ENCODE results near the gene OR6Y1. TPM values are rescaled to one million over a fixed set of nuclear protein-coding genes. Genes with fewer than 3 reads are reported as not detected.

The OR6Y1 gene
- total and polyA plus RNA-seq, 12 donors: not detected

GRCh38 chr1:158509471-158510156 is 44.6 kb downstream of the OR6Y1 start:
- Histone ChIP-seq H3K27me3 (peaks cover 0 to 9% (median 0%) of the 10 kb centered on the region in 7 donors), H3K4me3 (no peak overlapping the region), H3K27ac (peak overlapping the region in 1 of 10 donors; percentile 3), H3K4me1 (peaks cover 0 to 12% (median 0%) of the 10 kb centered on the region in 9 donors), H3K9me3 (peaks cover 0 to 26% (median 0%) of the 10 kb centered on the region in 11 donors), H3K36me3 (no peaks in the 10 kb centered on the region)
- ATAC-seq (peak in 2 of 8 donors; percentile 39 to 68), DNase-seq (peak in 1 of 2 donors; percentile 19)
- intact Hi-C loops (cut with DNase I): loop anchor here in 4 of 10 donors (10.0 kb wide), 3 partner anchors 305 to 565 kb away; partner anchors contain the start of gene AIM2 (in 2 of the 4)
- 11 to 12% methylated on average over 4 of the region's 4 CpGs for WGBS, 2 donors
- no peak for TF ChIP-seq CTCF (IDR thresholded peaks at IDR 0.05)

DNA sequence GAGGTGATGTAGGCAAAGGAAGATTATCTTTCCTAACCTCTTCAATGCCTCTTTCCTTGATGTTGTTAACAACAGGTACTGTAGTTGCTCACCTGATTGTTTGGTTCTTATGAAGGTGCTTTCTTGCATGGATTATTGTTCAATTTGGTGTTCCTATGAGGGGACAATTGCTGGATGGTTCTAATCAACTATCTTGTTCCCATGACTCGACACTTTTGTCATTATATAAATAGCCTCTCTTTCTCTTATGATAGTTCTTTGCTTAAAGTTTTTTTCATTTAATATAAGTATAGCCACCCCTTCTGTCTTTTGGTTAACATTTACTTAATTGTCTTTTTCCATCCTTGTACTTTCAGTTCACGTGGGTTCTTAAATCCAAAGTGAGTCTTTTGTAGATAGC is 46.7 kb downstream of the OR6Y1 start:
- no peak overlapping the region for H3K27ac ChIP-seq
- 62 to 89% methylated on average over 2 of the region's 2 CpGs for WGBS, 2 donors
- H3K4me1 ChIP-seq: peaks cover 0 to 12% (median 0%) of the 10 kb centered on the region in 9 donors
- intact Hi-C loops (cut with DNase I): loop anchor here in 4 of 10 donors (2.0 to 10.0 kb wide), 4 partner anchors 303 to 567 kb away; partner anchors contain the start of gene AIM2 (in 2 of the 4)
- TF ChIP-seq CTCF (IDR thresholded peaks at IDR 0.05): no peak
- no peak for DNase-seq
- peaks cover 0 to 26% (median 0%) of the 10 kb centered on the region in 11 donors for H3K9me3 ChIP-seq
- H3K4me3 ChIP-seq: no peak overlapping the region
- H3K36me3 ChIP-seq: no peaks in the 10 kb centered on the region
- ATAC-seq: no peak
- peaks cover 0 to 9% (median 0%) of the 10 kb centered on the region in 7 donors for H3K27me3 ChIP-seq

DNA sequence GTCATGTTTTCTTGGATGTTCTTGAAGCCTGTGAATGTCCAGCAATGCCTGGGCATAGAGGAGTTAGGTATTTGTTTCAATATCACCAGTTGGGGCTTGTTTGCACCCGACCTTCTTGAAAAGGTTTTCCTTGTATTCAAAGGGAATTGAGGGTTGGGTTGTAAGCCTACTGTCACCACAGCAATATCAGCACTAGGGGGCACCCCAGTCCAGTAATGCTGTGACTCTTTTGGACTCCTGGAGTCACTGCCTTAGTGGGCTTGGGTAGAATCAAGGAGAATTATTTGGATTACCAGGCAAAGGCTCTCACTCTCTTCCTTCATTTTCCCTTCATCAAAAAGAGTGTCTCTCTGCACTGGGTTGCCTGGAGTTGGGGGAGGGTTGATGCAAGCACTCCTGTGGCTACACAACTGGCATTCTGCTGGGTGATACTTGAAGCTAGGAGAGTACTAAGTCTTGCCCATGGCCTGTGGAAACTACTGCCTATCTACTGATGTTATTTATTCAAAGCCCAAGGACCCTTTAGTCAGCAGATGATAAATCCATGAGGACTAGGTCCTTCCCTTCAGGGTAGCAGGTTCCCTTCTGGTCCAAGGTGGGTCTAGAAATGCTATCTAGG is 47.7 kb downstream of the OR6Y1 start:
- intact Hi-C loops (cut with DNase I): loop anchor here in 4 of 10 donors (2.0 to 10.0 kb wide), 4 partner anchors 302 to 568 kb away; partner anchors contain the start of gene AIM2 (in 2 of the 4)
- H3K4me3 ChIP-seq: no peak overlapping the region
- DNase-seq: peak; percentile 9
- ATAC-seq: no peak
- H3K4me1 ChIP-seq: peaks cover 0 to 12% (median 0%) of the 10 kb centered on the region in 9 donors
- no peaks in the 10 kb centered on the region for H3K36me3 ChIP-seq
- H3K27ac ChIP-seq: no peak overlapping the region
- 50 to 52% methylated on average over 1 of the region's 1 CpG for WGBS, 2 donors
- peaks cover 0 to 9% (median 0%) of the 10 kb centered on the region in 7 donors for H3K27me3 ChIP-seq
- TF ChIP-seq CTCF (IDR thresholded peaks at IDR 0.05): peak in 7 of 9 donors; percentile 19 to 70 (median 29)
- peaks cover 0 to 31% (median 0%) of the 10 kb centered on the region in 11 donors for H3K9me3 ChIP-seq

DNA sequence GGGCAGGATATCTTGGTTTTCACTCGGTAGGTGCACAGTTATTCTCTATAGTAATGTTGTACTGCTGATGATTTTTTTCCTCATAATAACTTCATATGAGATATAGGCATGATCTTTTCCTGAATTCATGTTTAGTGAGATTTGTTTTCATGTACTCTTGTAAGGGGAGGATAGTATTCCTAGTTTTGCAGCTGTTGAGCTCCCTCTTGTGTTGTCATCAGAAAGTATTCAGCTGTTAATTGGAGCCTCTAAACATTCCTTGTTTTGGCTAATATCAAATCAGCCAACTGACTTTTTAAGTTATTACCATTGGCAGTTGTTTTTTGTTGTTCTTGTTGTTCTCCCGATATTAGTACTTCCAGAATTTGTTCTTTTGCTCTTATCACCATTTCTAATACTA is 57.8 kb downstream of the OR6Y1 start:
- Histone ChIP-seq H3K27me3 (peaks cover 0 to 21% (median 0%) of the 10 kb centered on the region in 7 donors), H3K4me3 (no peak overlapping the region), H3K27ac (no peak overlapping the region), H3K4me1 (no peaks in the 10 kb centered on the region), H3K9me3 (no peaks in the 10 kb centered on the region), H3K36me3 (no peaks in the 10 kb centered on the region)
- 23 to 26% methylated on average over 2 of the region's 2 CpGs for WGBS, 2 donors
- DNase-seq (no peak), ATAC-seq (no peak)
- intact Hi-C loops (cut with DNase I): loop anchor here in 1 of 10 donors (5.0 kb wide), 1 partner anchor 294 kb away; no protein-coding TSS in a partner anchor
- TF ChIP-seq CTCF (IDR thresholded peaks at IDR 0.05): peak in 5 of 9 donors; percentile 23 to 51 (median 39)
